Right renal cortex interstitium (tissue), 3 donors: ENCODE data around the gene RAB6B. TPM values are rescaled to one million over a fixed set of nuclear protein-coding genes. Genes with fewer than 3 reads are reported as not detected.

Experiments used
- DNase-seq, 3 donors: peaks; one replicate each; pipeline ENCODE4 v3.0.0-alpha.2; 2013; ENCODE audit warnings: low read depth in 3 of 3, low spot score in 2 of 3
- polyA plus RNA-seq, 3 donors: library from polyadenylated mRNA; unstranded; fragments of 120-200 nt; gene quantifications; one replicate each; pipeline ENCODE4 v1.2.1, GENCODE V29; 2013; ENCODE audit not compliant: insufficient read length in 3 of 3

The RAB6B gene
- polyA plus RNA-seq, 3 donors = 16.5 to 19.2 (median 18.9) TPM

- DNase-seq = no peak
These were observed 35.2 kb downstream of the RAB6B start for GRCh38 chr3:133860519-133860918.

DNA sequence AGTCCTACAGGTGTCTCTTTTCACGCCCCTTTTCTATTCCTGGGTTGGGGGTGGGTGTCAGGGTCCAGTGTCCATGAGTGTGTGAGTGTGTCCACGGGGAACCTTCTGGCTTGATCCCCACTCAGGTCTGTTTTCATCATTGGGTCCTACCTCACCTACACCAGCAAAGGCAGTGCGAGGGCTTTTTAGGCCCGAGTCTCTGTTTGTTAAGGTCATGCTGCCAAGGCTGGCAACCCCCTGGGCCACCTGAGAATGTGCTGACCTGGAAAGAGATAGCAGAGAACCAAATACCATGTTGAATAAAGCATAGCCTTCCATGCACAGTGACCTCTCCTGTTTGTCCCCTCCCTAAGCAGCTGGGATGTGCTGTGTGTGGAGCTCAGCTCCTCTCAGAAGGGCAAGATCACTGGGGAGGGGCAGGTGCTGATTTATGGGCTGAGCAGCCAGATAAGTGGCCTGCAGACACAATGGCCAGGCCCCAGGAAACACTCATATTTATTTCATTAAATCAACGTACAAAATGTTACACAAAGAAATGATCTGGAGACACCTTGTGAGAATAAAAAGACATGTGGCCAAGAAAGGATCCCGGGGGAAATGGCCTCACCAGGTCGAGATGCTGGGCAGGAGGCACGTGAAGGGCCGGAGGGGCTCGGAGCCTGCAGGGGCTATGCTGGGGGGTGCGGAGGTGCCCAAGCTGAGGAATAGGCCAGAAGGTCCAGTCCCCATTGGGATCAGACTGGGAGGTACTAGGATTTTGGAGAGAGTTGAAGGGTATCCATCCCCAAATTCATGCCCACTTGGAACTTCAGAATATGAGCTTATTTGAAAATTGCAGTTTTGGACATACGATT is 36.1 kb downstream of the RAB6B start:
- no peak for DNase-seq

GRCh38 chr3:133857767-133858166 is 37.9 kb downstream of the RAB6B start:
- DNase-seq = no peak

- no peak for DNase-seq
These were observed 39.4 kb downstream of the RAB6B start for GRCh38 chr3:133856316-133856715.

- no peak for DNase-seq
These were observed 39.9 kb downstream of the RAB6B start for GRCh38 chr3:133855772-133856171.

GRCh38 chr3:133855002-133855370 is 40.7 kb downstream of the RAB6B start:
- DNase-seq = no peak

DNA sequence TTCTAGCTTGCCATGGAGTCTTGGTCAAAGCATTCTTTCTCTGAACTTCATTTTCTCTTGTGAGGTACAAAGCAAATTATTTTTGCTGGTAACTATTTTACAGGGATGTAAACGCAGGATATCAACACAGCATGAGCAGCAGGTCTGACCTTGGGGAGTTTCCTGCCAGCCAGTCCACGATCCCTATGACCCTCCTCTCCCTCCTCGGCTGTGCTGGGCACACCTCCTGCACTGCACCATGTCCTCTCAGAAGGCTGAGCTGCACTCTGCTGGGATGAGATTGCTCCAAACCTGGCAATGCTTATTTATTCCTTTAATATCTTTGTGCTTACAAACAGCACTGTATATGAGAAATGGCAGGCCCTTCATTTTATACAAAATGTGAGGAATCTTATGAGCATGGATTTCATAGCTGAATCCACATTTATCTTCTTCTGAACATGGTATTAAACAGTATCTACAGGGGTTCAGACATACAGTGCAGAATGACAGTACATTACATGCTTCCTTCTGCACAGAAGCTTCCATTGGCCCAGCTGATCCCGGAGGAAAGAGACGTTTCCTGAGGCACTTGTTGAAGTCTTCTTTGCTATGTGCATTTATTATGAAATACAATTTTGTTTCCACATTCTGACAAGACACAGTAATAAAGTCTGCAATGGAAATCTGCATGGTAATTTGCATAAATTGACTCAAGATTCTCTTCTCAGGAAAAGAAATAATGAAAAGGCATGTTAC is 41.2 kb downstream of the RAB6B start:
- no peak for DNase-seq

DNA sequence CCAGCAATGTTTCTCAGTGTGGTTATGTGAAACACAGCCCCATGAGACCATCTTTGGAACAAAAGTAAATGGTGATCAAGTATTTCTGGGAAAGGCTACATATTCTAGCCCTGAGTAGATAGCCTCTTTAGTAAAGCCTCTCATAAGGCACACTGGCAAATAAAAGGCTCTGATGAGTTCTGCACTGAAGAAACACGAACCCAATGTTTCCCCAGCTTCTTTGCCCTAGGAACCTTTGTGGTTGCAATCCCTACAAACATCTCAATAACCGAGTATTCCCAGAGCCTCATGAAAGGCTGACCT is 41.8 kb downstream of the RAB6B start:
- no peak for DNase-seq

GRCh38 chr3:133853063-133853924 is 42.4 kb downstream of the RAB6B start:
- no peak for DNase-seq

DNA sequence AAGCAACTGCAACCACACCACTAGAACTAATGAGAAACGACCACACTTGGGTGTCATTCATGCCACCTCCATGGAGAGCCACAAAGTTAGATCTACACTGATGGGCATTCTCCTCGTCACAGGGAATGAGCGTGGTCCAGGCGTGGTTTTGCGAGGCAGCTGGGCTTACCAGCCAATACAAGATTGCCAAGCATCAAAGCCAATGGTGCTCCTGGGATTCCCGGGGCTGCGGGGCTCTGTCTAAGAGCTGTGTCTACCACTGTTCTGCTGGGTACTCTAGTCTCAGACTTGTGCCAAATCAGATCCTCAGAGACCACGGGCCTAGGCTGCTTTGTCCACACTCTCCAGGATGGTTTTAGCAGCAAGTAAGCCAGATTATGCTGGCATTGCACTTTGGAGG is 43.8 kb downstream of the RAB6B start:
- DNase-seq = no peak

DNA sequence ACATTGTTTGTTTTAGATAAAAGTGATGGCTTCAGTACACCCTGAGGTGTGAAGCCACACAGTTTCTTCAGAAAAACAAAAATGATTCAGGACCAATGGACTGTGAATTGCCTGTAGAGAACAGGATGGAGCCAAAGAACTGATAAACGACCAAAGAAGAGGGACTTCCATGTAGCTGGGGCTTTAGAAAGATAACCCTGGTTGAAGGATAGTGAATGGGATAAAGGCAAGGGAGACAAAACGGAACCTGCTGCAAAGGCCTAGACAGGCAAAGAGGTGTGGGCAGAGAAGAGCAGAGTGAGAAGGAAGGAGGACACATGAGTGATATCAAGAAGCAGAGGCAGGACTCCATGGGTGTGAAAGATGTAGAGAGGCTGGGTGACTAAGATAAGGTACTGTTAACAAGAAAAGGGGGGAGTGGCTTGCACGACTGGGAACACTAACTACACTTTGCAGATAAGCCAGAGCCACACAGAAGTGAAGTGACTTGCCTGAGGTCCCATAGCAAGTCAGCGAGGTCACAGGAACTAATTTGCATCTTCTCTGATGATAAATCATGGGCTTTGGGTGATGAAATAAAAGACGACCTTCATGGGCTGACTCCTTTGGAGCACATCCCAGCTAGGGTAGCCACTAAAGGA is 44.3 kb downstream of the RAB6B start:
- no peak for DNase-seq

- DNase-seq = no peak
These were observed 45.6 kb downstream of the RAB6B start for GRCh38 chr3:133850034-133850433.

- DNase-seq = no peak
These were observed 46.3 kb downstream of the RAB6B start for GRCh38 chr3:133849346-133849745.

- DNase-seq = no peak
These were observed 50.6 kb downstream of the RAB6B start for GRCh38 chr3:133845127-133845526.

GRCh38 chr3:133843634-133844033 is 52.0 kb downstream of the RAB6B start:
- DNase-seq = no peak

DNA sequence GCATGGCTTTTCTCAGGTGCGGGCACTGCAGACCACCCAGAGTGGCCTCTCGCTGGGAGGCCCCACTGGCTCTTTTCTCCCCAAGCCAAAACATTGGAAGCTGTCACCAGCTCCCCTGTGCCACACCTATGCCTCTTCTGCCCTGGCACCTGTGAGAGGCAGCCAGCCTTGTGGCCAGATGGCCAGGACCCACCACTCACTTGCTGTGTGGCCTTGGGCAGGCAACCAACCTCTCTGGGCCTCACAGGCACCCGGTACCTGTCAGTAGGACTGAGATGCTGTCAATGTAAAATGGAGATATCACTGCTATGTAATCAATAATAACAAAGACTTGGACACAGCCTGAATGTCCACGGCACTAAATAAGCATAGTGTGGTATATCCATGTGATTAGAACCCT is 53.5 kb downstream of the RAB6B start:
- no peak for DNase-seq

- no peak for DNase-seq
These were observed 54.5 kb downstream of the RAB6B start for GRCh38 chr3:133841196-133841595.

- DNase-seq = no peak
These were observed 54.9 kb downstream of the RAB6B start for GRCh38 chr3:133840767-133841166.

DNA sequence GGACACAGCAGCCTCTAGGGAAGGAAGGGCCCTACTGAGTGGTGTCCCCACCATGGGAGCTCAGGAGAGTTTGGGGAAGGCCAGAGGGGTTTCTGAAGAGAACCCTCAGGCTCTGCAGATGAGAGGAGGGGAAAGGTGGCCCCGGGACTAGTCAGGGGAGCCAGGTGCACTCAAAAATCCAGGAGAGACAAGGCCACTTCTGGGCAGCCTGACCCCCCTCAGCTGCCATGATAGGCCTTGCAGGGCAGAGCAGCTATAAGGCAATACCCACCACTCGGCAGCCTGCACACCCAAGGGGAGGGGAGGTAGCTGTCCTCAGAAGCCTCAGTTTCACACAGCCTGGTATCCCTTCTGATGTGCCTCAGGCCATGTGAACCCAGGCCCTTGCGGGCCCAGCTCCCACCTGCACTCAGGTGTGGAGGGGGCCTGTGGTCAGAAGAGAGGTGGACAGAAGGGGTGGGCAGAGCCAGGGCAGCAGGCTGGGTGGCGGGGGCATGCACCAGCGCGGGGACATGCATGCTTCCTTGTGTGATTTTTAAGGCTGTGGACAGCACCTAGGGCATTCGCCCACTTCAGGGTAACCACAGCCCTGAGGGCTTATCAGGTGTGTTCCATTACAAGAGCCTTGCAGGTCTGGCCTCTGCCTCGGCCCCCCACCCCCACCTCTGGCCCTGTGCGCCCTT is 55.5 kb downstream of the RAB6B start:
- no peak for DNase-seq
